Motor neuron (in vitro differentiated cells): Measurements from ENCODE around the gene KDM2A. TPM values are rescaled to one million over a fixed set of nuclear protein-coding genes. Genes with fewer than 3 reads are reported as not detected.
"Not testable (repeated sequence)": the region's sequence is repeated elsewhere in the genome, so short reads cannot be mapped to it uniquely, and the experiment has no call there.

ENCODE experiments used
- ATAC-seq, 8 experiments: fragments of 200-7000 bp; cut with Tn5 transposase; replicated peaks in 6 of 8; 2 replicates each; pipeline ENCODE4 v1.8.0; 2021; ENCODE audit warnings: mild to moderate bottlenecking in 8 of 8, moderate library complexity in 8 of 8
- H3K27ac ChIP-seq, 2 donors: fragments of 250-450 bp; sonication (Bioruptor Pico); 2 replicates each; pipeline ENCODE4 v1.9.0; 2021; ENCODE audit warnings: antibody characterized with exemption in 2 of 2, mild to moderate bottlenecking in 2 of 2, moderate library complexity in 1 of 2
- H3K4me1 ChIP-seq, 2 donors: fragments of 250-450 bp; sonication (Bioruptor Pico); replicated peaks in 1 of 2; 2 replicates each; pipeline ENCODE4 v1.6.1; 2021; ENCODE audit warnings: antibody characterized with exemption in 2 of 2, mild to moderate bottlenecking in 2 of 2, moderate library complexity in 1 of 2
- H3K4me3 ChIP-seq, 5 donors: fragments of 250-450 bp; sonication (Bioruptor Pico); 2 replicates each; pipeline ENCODE4 v1.9.0; 2021; ENCODE audit warnings: antibody characterized with exemption in 5 of 5, mild to moderate bottlenecking in 5 of 5, moderate library complexity in 4 of 5
- WGBS, 10 experiments: fragments of 450-650 bp; shearing (Covaris generic); methylation state at CpG; one replicate each; pipeline ENCODE4 v1.0.0; 2022; 5-methylcytosine and 5-hydroxymethylcytosine counted together
- in situ Hi-C, 9 experiments: fragments of 400-800 bp; cut with MboI; loops; one replicate each; pipeline ENCODE4 v1.15.0; 2021; ENCODE audit warnings: low sequenced_read_pairs in 9 of 9, low pct_unique_long_range_greater_than_20kb in 2 of 9; ENCODE audit not compliant: unreplicated experiment in 9 of 9
- total RNA-seq, 8 experiments: library from RNA; unstranded; fragments of 300-600 nt; gene quantifications; 2 replicates each; pipeline versions ENCODE4 v1.2.3 to v1.2.4, GENCODE V29; 2022

The KDM2A gene
- total RNA-seq, 8 experiments from 2014 or later: 20.5 to 83.0 (median 33.9) TPM

- Histone ChIP-seq H3K27ac (no peak overlapping the region), H3K4me1 (peaks cover 3 to 10% of the 10 kb centered on the region in 2 donors), H3K4me3 (no peak overlapping the region)
- in situ Hi-C loops: no loop called here
- ATAC-seq: no peak
- WGBS, 10 experiments: 83 to 100% (median 100%) methylated on average over 1 to 5 of the region's 5 CpGs
Measured at GRCh38 chr11:67160872-67161783, 42.1 kb downstream of the KDM2A start.

DNA sequence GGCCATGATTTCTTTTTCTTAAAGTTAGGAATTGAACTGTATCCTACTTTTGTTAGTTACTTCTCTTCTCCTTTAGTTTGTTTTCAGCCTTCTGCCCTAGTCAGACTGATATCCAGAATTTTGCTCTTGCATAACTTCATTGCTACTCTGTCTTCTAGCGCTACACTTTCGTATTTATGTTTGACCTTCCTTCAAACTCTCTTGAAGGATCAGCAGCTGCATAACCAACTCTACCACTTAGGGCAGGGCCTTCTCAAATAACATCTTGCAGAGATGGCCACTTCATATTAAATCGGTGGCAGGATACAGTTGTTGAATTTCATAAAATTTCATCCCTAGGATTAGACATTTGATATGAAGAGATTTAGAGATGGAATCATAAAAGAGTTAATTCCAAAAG, 43.9 kb downstream of the KDM2A start:
- no peak overlapping the region for H3K27ac ChIP-seq
- in situ Hi-C loops: no loop called here
- no peak for ATAC-seq
- H3K4me3 ChIP-seq: no peak overlapping the region
- H3K4me1 ChIP-seq: peaks cover 3 to 10% of the 10 kb centered on the region in 2 donors
- 86 to 100% (median 94%) methylated on average over 2 to 3 of the region's 3 CpGs; no CpG with 5 or more reads in 1 of the 10 experiments for WGBS, 10 experiments

DNA sequence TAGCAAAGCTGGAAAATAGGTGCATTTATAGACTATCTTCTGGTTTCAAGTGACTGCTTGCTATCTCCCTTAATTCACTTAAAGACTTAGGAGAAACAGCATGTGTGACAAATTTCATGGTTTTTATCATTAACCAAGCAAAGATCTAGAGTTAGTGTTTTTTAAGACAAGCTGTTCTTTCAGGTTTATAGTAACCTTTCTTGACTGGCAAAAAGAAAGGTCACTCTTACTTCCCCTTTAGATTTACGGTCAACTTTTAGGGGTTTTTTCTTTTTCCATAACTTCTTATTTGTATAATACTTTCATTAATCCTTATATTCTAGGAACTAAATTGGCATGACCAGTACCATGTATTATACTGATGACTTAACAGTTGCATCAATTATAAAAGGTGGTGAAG, 46.6 kb downstream of the KDM2A start:
- ATAC-seq: no peak
- Histone ChIP-seq H3K4me1 (no peaks in the 10 kb centered on the region), H3K4me3 (no peak overlapping the region), H3K27ac (no peak overlapping the region)
- in situ Hi-C loops: no loop called here
- 80 to 100% (median 100%) methylated on average over 1 of the region's 1 CpG; no CpG with 5 or more reads in 2 of the 10 experiments for WGBS, 10 experiments

DNA sequence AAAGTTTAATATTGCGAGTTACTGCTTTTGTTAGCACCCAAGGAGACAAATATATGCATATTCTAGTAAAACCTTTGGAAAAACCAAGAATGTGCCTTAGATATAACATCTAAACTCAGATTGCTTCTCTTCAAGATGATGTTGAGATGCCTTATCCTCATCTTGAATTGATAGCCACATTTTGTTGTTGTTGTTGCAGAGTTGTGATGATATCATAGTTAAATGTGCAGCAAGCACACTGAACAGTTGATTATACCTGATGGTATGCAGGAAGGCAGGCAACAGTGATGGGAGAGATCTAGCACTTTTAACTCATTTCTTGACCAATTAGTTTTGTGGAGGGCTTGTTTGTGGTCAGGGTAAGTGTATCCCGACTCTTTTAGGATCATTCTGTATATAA, 48.0 kb downstream of the KDM2A start:
- in situ Hi-C loops: no loop called here
- Histone ChIP-seq H3K4me3 (no peak overlapping the region), H3K4me1 (no peaks in the 10 kb centered on the region), H3K27ac (no peak overlapping the region)
- ATAC-seq: no peak
- WGBS, 10 experiments: 67 to 100% (median 100%) methylated on average over 1 to 2 of the region's 2 CpGs; no CpG with 5 or more reads in 1 of the 10 experiments

DNA sequence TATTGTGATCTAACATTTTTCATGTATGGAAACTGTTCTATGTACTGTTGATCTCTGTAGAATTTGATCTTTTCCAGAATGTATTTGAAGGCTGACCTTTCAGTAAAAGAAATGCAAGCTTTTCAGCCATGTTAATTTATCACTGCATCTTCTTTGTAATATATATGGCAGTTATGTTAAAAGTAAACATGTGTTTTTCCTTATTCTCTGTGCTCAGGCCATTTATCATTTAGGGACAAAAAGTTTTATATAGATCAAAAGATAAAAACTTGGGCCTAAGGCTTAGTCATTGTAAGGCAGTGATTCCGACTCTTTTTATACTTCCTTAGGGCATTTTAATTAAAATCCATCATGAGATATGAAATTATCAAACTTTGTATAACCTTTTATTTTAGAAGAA, 48.7 kb downstream of the KDM2A start:
- in situ Hi-C loops: no loop called here
- H3K4me1 ChIP-seq: no peaks in the 10 kb centered on the region
- ATAC-seq: no peak
- no peak overlapping the region for H3K4me3 ChIP-seq
- H3K27ac ChIP-seq: no peak overlapping the region
- WGBS, 10 experiments: 60 to 100% (median 86%) methylated on average over 1 of the region's 1 CpG; no CpG with 5 or more reads in 2 of the 10 experiments

- H3K27ac ChIP-seq, H3K4me1 ChIP-seq, ATAC-seq, in situ Hi-C loops, H3K4me3 ChIP-seq: not testable (repeated sequence)
- WGBS, 10 experiments: 75 to 100% (median 93%) methylated on average over 1 to 8 of the region's 9 CpGs; no CpG with 5 or more reads in 1 of the 10 experiments
Measured at GRCh38 chr11:67168911-67169310, 49.8 kb downstream of the KDM2A start.

DNA sequence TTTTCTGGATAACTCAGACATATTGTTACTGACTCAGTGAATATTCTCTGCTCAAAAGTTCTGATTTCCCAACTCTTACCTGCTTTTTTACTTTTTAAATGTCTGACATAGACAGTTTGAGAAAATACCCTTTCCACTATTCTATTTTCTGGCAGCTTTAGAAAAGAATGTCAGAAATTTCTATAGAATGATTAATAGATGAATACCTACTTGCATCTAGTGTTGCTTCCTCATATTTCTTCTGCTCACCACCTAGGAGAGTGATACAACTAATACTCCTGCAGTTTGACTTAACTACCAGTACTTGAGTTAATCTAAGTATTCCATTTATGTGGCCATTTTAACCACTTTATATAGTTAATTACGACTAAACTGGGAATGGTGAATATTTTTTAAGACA, 55.2 kb downstream of the KDM2A start:
- in situ Hi-C loops: no loop called here
- H3K4me1 ChIP-seq: no peaks in the 10 kb centered on the region
- WGBS, 10 experiments: 78 to 100% (median 100%) methylated on average over 1 of the region's 1 CpG; no CpG with 5 or more reads in 3 of the 10 experiments
- no peak for ATAC-seq
- no peak overlapping the region for H3K27ac ChIP-seq
- H3K4me3 ChIP-seq: no peak overlapping the region

DNA sequence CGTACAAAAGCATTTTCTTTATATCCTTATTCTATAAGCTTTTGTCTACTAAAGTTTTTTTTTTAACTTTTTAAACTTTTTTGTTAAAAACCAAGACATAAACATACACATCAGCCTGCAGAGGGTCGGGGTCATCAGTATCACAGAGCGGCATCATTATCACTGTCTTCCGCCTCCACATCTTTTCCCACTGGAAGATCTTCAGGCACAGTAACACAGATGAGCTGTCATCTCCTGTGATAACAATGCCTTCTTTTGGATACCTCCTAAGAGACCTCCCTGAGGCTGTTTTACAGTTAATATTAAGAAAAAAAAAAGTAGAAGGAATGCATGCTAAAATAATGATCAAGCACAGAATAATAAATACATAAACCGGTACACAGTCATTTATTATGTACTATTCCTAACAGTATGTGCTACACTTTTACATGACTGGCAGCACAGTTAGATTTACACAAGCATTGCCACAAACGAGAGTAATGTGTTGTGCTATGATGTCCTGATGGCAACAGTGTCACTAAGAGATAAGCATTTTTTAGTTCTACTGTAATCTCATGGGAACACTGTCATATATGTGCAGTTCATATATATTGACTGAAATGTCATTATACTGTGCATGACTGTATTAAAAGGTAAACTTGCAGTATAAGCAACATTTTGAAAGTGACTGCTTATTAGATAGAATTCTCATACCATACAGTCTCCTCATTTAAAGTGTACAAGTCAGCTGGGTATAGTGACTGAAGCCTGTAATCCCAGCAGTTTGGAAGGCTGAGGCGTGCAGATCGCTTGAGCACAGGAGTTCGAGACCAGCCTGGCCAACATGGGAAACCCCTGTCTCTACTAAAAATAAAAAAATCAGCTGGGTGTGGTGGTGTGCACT, 58.6 kb downstream of the KDM2A start:
- 84 to 98% (median 95%) methylated on average over 2 to 9 of the region's 9 CpGs for WGBS, 10 experiments
- H3K27ac ChIP-seq: no peak overlapping the region
- no peaks in the 10 kb centered on the region for H3K4me1 ChIP-seq
- H3K4me3 ChIP-seq: no peak overlapping the region
- ATAC-seq: no peak
- in situ Hi-C loops: no loop called here

- no peak overlapping the region for H3K4me3 ChIP-seq
- ATAC-seq: peak in 1 of 8 experiments; percentile 40
- no peak overlapping the region for H3K27ac ChIP-seq
- WGBS, 10 experiments: 0 to 100% (median 83%) methylated on average over 1 of the region's 1 CpG; no CpG with 5 or more reads in 1 of the 10 experiments
- H3K4me1 ChIP-seq: no peaks in the 10 kb centered on the region
- in situ Hi-C loops: no loop called here
Measured at GRCh38 chr11:67178421-67178820, 59.4 kb downstream of the KDM2A start.

DNA sequence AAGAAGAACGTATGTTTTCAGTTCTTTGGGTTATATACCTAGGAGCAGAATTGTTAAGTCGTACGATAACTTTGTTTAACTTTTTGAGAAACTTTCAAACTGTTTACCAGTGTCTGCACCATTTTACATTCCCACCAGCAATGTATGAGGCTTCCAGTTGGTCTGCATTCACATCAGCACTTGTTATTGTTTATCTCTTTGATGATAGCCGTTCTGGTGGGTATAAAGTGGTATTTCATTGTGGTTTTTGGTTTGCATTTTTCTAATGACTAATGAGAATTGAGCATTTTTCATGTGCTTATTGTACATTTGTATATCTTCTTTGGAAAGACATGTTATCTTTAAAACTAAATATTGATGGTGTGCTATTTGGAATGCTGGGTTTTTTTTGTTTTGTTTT, 59.8 kb downstream of the KDM2A start:
- WGBS, 10 experiments: 59 to 100% (median 85%) methylated on average over 1 to 4 of the region's 4 CpGs
- no peak for ATAC-seq
- no peak overlapping the region for H3K4me3 ChIP-seq
- H3K27ac ChIP-seq: no peak overlapping the region
- in situ Hi-C loops: no loop called here
- no peaks in the 10 kb centered on the region for H3K4me1 ChIP-seq

- no peak overlapping the region for H3K4me3 ChIP-seq
- no peak overlapping the region for H3K27ac ChIP-seq
- H3K4me1 ChIP-seq: no peaks in the 10 kb centered on the region
- in situ Hi-C loops: no loop called here
- WGBS, 10 experiments: 71 to 100% (median 86%) methylated on average over 1 to 5 of the region's 5 CpGs
- peak in 3 of 8 experiments; percentile 49 to 71 (median 50) for ATAC-seq
Measured at GRCh38 chr11:67179892-67180490, 60.9 kb downstream of the KDM2A start.

DNA sequence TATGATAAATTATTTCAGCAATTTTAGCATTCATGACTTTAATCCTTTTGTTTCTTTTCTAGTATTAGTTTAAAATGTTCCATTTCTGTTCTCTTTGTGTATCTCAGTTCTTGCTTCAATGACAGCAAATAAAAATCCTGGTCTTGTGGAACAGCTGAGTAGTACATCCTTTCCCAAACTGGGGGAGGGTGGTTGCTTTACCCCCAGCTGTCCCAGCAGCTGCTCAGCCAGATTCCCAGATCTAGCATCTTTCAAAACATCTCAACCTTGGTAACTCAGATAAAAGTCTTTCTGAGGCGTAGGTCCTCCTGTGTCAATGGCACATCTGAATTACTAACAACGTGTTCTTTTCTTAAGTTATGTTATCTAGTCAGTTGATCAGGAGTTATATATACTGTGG, 75.0 kb downstream of the KDM2A start:
- Histone ChIP-seq H3K4me1 (no peaks in the 10 kb centered on the region), H3K27ac (no peak overlapping the region), H3K4me3 (no peak overlapping the region)
- no peak for ATAC-seq
- WGBS, 10 experiments: 50 to 100% (median 100%) methylated on average over 1 to 2 of the region's 2 CpGs; no CpG with 5 or more reads in 3 of the 10 experiments
- in situ Hi-C loops: no loop called here
